HG02642 (cell line): Measurements from ENCODE around the gene SLC17A9.
A peak's percentile ranks its signal among the peaks of the same experiment; 100 is the strongest.

Source experiments
- ATAC-seq: cut with Tn5 transposase; IDR thresholded peaks from one replicate; pipeline ENCODE4 v1.9.1; 2021; ENCODE audit warnings: mild to moderate bottlenecking; ENCODE audit not compliant: unreplicated experiment, poor library complexity

The SLC17A9 gene, protein sequence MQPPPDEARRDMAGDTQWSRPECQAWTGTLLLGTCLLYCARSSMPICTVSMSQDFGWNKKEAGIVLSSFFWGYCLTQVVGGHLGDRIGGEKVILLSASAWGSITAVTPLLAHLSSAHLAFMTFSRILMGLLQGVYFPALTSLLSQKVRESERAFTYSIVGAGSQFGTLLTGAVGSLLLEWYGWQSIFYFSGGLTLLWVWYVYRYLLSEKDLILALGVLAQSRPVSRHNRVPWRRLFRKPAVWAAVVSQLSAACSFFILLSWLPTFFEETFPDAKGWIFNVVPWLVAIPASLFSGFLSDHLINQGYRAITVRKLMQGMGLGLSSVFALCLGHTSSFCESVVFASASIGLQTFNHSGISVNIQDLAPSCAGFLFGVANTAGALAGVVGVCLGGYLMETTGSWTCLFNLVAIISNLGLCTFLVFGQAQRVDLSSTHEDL

DNA sequence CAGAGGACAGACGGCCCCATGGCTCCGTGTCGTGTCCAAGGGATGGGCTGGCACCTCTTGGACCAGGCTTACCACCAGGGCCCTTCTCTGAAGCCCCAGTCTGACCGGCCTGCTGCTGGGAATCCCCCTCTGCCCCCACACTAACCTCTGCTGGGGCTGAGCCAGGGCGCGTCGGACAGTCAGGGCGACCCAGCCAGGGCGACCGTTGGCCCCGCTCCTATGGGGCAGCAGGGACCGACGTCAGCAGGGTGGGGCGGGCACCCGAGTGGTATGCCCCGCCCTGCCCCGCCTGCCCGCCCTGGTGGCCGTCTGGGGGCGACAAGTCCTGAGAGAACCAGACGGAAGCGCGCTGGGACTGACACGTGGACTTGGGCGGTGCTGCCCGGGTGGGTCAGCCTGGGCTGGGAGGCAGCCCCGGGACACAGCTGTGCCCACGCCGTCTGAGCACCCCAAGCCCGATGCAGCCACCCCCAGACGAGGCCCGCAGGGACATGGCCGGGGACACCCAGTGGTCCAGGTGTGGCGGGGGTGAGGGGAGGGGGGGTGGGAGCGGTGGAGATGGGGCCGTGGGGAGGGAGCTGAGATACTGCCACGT, at the start of gene SLC17A9:
TSS of gene SLC17A9 (plus strand) at position 337 of the 595 bp plus-strand sequence. CDS start at position 459, 122 bp downstream.
- ATAC-seq = peak; percentile 54

DNA sequence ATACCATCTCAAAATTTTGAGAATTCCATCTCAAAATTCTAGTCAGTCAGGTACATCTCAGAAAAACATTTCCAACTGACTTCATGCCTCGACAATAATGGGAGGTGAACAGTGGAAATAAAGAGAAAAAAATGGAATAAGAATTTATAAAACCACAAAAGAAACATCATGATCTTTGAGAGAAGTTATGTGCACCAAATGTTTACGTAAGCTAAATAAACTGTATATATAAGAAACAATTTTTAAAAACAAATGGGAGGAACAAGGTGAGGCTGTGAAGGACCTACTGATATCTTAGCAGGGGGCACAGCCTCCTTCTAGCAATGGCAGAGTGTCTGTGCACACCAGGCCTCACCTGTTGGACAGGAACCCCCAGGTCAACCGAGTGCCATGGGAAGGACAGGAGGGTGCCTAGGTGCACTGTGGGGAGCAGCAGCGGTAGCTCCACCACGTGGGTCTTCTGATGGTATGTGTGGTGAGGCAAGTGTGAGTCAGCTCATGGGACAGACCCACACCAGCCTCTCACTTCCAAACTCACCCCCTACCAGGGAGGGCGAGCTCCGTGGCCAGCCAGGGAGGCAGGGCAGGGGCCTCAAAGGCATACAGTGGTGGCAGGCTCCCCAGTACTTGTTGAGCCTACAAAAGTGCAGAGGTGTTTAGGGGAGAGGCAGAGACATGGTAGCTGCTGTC, 49.4 kb upstream of the SLC17A9 start:
- no peak for ATAC-seq

DNA sequence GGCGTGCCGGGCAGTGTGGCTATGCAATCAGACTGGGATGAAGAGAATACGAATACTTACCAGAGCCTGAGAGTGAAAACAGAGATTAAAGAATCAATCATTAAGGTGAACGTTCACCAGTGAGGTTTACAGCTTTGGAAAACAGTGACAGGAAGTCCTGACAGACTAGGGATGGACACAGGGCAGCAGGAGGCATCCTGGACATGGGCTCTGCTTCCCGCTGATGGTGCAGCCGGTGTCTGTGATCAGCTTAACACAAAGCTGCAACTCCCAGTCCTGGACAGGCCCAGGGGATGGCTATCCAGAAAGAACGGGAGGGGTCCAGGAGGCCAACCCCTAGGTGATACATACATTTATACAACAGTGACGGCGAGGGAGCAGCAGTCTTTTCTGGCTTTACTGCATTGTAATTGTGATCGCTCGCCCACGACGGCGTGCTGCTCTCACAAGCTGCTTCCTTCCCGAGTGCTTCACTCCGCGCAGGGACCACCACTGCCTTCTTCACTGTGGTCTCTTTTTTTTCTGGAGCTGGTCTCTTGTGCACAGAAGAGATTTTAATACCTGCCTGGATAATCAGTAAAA, 46.9 kb upstream of the SLC17A9 start:
- ATAC-seq = no peak

DNA sequence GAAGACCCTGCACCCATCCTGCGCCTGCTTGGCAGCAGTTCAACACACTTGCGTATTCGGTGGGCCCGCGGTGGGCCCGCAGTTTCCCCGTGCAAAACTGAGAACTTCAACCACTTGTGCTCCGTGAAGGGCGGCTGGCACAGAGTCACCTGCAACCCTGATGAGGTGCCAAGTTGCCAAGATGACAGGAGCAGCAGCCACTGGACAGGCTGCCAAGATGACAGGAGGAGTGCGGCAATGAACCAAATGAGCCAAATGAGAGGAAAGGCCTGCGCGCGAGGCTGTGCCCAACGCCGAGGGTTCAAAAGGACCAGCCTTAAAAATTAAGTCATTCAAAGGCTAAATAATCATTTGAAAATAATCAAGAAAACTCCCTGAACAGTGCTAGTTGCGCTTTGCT, 46.3 kb upstream of the SLC17A9 start:
- no peak for ATAC-seq

DNA sequence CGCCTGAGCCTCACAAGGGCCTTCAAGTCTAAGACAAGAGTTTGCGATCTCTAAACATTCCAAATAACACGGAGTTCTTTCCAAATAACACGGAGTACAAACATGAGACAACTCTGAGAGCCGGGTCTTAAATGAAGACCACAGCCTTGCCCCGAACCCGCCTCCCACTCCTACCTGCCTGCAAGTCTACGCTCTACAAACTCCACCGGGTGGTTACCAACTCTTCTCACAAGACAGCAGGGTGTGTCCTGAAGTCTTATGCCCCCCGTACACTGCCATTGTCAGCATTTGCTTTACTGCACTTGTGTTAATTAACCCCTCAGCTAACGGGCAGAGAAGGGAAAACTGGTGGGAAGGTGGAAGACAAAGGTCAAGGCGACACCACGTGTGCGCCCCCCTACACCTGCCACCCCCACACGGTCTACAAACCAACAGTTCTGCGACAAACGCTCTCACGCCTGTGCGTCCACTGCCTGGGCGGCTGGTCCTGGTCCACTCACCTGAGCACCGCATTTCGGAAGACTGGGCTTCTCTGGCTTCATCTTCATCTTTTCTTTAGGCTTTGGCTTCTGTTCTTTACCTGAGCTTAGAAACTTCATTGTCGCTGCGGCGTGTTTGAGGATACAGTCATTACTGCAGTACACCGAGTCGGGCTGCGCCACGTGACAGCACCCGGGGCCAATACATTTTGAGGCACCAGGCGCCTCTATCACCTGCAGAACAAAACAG, 45.7 kb upstream of the SLC17A9 start:
- no peak for ATAC-seq

DNA sequence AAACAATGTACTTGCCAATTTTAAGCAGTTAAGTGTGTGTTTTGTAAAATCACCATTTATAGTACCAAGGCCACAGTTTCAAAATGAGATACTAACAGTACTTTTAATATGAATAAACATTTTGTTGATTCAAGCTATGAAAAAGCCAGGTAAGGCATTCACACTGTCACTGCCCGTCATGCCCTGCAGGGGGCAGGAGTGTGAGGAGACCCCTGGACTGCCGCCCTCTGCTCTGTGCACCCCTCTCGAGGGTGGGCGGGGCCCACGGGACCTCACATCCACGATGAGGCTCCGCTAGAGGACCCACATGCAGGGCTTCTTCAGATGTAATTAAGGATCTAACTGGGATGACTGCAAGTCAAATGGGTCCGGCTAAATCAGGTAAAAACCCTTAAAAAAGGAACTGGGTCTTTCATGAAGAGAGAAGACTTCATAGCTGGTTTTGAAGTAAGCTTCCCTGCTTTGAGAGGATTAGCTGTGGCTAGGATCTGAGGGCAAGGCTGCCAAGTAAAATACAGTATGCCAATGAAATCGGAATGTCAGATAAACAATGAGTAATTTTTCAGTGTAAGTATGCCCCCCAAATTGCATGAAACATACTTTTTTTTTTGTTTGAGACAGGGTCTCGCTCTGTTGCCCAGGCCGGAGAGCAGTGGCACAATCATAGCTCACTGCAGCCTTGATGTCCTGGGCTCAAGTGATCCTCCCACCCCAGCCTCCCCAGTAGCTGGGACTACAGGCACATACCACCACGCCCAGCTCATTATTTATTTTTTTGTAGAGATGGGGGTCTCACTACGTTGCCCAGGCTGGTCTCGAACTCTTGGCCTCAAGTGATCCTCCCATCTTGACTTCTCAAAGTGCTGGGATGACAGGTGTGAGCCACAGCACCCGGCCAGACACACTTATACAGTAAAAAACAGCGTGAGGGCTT, 44.9 kb upstream of the SLC17A9 start:
- no peak for ATAC-seq

DNA sequence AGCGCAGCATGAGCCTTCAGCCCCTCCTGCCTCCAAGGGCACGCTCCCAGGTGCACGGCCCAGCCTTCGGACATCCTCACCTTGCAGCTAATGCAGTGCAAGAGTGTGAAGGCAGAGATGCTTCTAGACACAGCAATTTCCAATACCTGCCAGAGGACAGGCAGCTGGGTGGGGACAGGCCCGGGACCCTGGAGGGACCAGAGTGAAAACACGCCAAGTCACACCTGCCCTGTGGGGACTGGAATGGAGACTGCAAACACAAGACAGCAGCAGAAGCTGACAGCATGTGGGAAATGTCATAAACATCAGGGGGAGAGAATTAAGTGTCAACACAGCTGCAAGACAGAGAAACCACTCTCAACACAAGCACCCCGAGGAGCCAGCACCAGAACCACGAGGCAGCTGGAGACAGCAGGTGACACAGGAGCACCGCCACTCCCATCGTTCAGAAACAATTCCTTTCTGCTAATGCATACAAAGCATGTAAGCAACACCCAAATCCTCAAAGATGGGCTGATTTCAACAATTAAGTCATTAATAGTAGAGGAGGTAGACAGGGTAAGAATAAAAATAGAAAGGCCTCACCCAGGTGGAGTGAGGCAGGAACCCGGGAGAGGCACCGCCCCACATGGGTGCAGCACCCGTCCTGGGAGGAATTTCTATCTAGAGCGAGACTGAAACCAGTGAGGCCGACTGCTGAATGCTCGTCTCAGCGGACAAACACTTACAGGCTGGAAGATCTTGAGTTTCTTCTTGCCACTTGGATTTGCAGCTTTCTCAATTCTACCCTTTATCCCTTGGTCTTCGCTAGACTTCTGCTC, 43.3 kb upstream of the SLC17A9 start:
- ATAC-seq = no peak

DNA sequence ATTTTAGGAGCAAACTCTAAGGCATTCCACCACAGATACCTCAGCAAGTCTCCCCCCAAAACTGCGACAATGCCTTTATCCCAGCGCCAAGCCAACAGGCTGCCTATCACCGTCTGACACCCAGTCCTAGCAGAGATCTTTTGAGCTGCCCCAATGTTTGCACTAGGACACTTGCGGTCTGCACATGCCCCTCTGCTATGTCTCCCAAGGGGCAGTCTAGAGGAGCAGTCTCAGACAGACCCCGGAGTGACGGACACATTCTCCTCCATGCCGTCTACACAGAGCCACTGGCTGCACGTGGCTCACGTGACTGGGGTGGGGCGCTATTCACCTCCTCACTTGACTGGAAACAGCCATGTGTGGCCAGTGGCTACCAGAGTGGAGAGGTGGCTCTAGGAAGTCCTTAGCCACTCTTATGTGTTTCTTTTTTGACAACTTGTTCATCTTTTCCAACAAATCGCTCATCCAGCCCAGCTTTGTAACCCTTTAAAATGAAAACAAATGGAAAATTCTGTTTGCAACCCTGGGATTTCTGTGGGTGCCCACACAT, 42.2 kb upstream of the SLC17A9 start:
- no peak for ATAC-seq

DNA sequence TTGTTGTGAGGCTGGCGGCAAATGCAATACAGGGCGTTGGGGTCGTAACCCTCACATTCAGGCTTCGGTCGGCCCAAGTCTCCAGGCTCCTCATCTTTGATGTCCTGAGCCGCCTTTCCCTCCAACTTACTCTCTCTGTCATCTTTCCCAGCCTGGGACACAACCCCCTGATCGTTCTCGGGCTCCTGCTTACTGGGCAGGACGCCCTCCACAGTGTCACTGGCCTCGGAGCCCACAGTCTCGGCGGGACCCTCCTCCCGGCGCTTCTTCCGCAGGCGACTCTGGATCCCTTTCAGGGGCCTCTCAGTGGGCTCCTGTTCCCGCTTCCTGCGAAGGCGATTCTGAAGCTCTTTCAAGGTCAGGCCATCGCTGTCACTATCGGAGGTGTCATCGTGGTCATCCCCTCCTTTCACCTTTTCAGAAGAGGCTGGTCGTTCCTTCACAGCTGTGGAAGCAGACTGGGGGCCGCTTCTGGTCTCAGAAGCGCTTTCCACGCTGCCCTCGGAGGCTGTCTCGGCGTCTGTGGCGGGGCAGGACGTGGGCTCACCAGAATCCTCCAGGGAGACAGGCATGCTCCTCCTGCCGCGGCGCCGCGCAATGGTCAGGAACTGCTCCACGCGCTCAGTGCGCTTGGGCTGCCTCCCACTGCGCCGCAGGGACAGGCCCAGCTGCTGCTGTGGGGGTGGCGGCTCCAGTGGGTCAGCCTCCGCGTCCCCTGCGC, 41.6 kb upstream of the SLC17A9 start:
- ATAC-seq = no peak

DNA sequence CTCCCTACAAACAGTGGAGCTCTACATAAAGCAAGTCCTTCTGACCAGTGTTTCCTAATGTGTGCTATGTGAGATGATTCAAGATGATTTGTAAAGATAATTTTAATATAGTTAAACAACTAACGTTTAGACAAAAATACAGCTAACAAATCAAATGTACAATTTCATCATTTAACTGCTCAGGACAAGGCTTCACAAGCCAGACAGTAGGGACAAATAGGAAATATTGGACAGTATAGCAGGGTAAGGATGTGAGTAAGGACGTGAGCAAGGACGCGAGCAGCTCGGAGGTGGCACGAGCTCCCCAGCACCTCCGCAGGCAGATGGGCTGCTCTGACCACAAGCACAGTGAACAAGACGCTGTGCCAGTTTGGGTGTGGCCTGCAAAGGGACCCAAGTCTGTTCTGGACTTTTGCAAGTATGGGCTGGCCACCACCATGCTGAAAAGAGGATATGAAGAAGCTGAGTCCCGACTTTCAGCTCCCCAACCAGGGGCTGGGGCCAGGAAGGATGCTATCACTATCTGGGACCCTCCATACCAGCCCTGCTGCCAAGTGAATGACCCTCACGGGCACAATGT, 40.7 kb upstream of the SLC17A9 start:
- no peak for ATAC-seq

DNA sequence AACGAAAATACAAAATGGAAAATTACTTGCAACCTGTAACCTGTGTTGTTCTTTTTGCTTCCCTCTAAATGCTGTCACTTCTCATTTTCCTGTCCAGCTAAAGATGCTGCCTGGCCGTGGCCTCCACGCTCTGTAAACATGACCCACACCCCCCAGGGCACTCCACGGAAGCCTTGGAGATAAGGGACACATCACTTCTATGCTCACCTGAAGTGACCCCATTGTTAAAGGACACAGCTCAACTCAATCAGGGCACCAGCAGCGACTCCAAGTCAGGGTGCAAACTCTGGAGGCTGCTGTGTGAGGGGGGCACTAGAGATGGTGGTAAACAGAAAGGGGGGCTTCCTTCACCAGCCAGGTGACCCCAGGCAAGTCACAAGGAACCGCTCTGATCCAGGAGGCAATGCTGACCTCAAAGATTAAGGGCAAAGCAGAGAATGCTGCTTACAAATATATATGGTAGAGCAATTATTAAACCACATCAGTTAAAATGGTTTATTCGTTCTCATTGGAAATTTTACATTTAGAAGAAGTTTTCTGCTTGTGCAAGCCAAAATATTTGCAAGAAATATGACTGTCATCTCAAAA, 39.4 kb upstream of the SLC17A9 start:
- no peak for ATAC-seq

DNA sequence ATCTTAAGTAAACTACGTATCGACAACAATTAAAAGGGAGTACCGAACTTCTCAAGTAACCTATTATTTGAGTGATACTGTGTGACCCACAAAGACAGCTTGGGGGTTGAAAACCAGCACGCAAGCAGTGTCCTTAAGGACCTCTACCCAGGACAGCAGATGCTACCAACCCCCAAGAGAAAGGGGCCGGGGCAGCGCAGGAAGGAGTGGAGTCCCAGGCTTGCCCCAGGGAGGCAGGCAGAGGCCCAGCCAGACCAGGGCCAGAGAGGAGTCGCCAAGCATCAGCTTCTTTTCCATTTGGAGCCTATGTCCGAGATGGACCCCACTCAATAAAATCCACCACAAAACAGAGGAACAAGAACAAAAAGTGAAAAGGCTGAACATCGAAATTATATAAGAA, 38.1 kb upstream of the SLC17A9 start:
- no peak for ATAC-seq

DNA sequence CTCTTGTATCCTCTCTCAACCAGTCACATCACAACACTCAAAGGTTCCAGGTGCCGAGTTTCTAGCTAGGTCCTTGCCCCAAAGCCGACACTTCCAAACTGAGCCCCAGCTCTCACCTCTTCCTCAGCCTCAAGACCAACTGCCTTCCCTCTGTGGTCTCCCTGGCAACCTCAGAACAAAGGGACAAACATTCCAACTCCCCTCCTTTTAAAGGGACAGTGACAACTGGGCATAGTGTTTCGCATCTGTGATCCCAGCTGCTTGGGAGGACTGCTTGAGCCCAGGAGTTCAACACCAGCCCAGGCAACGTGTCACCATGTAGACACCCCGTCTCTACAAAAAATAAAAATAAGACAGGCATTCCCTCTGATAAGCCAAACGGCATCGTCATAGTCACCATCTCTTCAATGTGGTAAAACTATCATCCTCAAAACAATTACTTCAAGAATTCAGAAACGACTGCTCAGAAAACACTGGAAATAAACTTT, 37.5 kb upstream of the SLC17A9 start:
- ATAC-seq = no peak

DNA sequence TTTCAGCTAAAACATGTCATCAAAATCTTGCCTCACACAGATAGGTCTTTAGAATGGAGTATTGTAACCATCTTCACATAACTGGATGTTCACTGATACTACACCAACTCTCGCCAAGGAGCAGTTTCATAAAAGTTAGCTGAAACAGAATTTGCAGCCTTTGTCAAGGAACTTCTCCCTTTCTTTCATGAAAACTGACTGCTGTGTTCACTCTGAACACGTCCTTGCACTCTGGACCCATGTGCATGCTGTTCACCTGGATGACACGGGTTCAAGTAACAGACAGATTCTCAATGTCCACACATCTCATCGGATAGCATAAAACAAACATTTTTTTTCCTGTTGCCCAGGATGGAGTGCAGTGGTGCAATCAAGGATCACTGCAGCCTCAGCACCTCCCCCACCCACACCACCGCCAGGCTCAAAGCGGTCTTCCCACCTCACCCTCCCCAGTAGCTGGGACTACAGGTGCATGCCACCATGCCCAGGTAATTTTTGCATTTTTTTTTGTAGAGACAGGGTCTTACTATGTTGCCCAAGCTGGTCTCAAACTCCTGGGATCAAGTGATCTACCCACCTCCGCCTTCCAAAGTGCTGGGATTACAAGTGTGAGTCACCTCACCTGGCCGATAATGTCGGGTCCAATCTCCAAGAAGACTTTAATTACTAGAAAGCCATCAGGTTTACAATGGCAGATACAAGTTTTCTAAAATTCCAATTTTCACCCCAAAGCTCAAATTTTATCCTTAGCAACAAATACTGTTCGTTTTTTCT, 35.6 kb upstream of the SLC17A9 start:
- no peak for ATAC-seq

DNA sequence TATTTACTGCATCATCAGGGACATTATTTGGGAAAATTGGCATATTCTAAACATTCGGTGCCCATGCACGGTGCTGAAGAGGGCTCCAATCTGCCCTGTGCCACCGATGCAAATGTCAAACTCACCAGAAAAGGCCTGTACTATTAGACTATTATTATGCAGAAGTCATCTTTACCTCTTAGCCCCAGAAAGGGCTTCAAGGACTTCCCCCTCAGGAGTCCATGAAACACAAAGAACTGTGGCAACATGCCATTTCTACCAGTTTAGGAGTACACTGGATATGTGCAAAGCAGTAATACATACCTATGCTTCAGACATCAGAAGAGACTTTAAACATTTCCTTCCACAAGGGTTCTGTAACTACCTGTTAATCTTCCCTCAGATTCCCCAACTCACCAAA, 34.8 kb upstream of the SLC17A9 start:
- ATAC-seq = no peak

DNA sequence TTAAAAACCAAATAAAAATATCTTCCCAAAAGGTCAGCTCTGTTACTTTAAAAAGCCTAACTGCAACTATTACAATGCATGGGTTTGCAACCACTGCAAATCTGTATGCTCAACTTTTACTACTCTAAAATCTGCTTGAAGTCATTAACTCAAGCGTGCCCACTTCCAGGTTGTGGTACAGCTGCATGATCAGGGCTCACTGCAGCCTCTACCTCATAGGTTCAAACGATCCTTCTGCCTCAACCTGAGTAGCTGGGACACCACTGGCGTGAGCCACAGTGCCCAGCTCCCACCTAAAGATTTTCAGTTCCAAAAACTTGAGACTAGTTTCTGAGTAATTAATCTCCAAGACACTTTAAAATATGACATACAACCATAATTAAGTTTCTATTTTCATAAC, 34.4 kb upstream of the SLC17A9 start:
- ATAC-seq = no peak
